Activated CD8-positive, alpha-beta T cell treated with anti-CD3 and anti-CD28 coated beads, Interleukin-2, amount 10 ng/mL, durations not matched to agents 7 days and 5 days (primary cell): ENCODE results near the gene CAMKK1. TPM values are rescaled to one million over a fixed set of nuclear protein-coding genes. Genes with fewer than 3 reads are reported as not detected.

Source experiments
- ATAC-seq: fragments of 150-1000 bp; cut with Tn5 transposase; one replicate; pipeline ENCODE4 v1.10.0; 2021; ENCODE audit warnings: moderate library complexity
- CTCF ChIA-PET: fragments of 350-600 bp; sonication (Branson Sonifier 250); formaldehyde crosslinking; loops from one replicate; lab custom pipeline; 2021; ENCODE audit warnings: antibody characterized with exemption; lab: Charles Lee
- POLR2A ChIA-PET: fragments of 350-600 bp; sonication (Branson Sonifier 250); formaldehyde crosslinking; loops from one replicate; lab custom pipeline; 2021; ENCODE audit warnings: antibody characterized with exemption; lab: Charles Lee
- DNase-seq: peaks from one replicate; pipeline ENCODE4 v3.0.0-alpha.2; 2020
- H3K27ac Mint-ChIP-seq: one replicate; pipeline ENCODE4 v1.8.0; 2021; ENCODE audit warnings: mild to moderate bottlenecking, mixed read lengths
- H3K27me3 Mint-ChIP-seq: one replicate; pipeline ENCODE4 v1.8.0; 2021; ENCODE audit warnings: low read depth, mixed read lengths
- H3K36me3 Mint-ChIP-seq: one replicate; pipeline ENCODE4 v1.8.0; 2021; ENCODE audit warnings: low read depth, mixed read lengths
- H3K4me1 Mint-ChIP-seq: one replicate; pipeline ENCODE4 v1.8.0; 2021; ENCODE audit warnings: low read depth, mixed read lengths
- H3K4me3 Mint-ChIP-seq: one replicate; pipeline ENCODE4 v1.8.0; 2021; ENCODE audit warnings: mild to moderate bottlenecking, mixed read lengths
- H3K9me3 Mint-ChIP-seq: one replicate; pipeline ENCODE4 v1.8.0; 2022; ENCODE audit warnings: mixed read lengths; ENCODE audit not compliant: insufficient read depth
- total RNA-seq, 2 experiments: library from RNA; stranded (reverse); gene quantifications; one replicate each; pipeline ENCODE4 v1.2.3, GENCODE V29; 2021

The CAMKK1 gene
- total RNA-seq, 2 experiments from 2014 or later, result 3.3 to 4.0 TPM

DNA sequence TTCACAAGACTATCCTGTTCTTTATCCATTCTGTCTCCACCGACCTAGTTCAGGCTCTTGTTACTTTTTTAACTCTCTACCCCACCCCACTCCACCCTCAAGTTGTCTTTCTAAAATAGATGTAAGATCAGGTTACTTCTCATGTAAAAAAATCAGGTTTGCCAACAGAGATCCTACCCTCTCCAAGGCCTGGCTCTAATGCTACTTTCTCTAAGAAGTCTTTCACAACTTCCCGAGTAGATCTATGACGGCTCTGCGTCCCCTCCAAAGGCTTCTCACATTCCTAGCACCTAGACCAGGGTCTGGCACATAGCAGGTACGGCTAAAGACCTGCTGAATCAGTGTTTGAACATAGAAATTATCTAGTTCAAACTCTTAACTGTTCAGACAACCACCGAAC lies 77.7 kb downstream of the CAMKK1 start:
- Mint-ChIP-seq H3K27me3 (no peaks in the 10 kb centered on the region), H3K36me3 (peaks cover 52% of the 10 kb centered on the region), H3K27ac (no peak overlapping the region), H3K4me3 (no peak overlapping the region), H3K4me1 (no peaks in the 10 kb centered on the region), H3K9me3 (no peaks in the 10 kb centered on the region)
- ATAC-seq, result no peak
- POLR2A ChIA-PET, result no interaction called here
- no peak for DNase-seq
- CTCF ChIA-PET, result interaction anchor here (0.7 to 4.4 kb wide), 3 partner anchors 12 to 77 kb away, joined by 3 to 38 read pairs (median 36); no protein-coding TSS in a partner anchor

DNA sequence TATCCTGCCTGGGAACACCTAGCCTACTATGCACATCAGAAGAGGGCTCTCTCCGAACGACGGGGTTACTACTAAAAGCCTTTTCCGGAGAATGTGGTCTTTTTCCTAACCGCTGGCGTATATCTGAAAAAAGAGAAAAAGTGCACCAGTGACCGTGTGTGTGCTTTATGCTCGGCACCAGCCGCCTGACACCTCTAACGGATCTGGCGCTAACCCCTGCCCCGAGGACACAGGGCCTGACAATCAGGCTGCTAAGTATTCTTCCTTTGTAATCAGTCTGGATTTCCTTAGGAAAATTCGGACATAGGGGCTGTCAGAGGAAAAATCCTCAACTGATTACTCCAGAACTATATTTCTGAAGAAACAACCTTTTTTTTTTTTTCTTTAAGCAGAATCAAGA lies 78.5 kb downstream of the CAMKK1 start:
- ATAC-seq, result no peak
- no peak overlapping the region for H3K27ac Mint-ChIP-seq
- DNase-seq, result no peak
- peaks cover 55% of the 10 kb centered on the region for H3K36me3 Mint-ChIP-seq
- peaks cover 4% of the 10 kb centered on the region for H3K4me1 Mint-ChIP-seq
- H3K4me3 Mint-ChIP-seq, result no peak overlapping the region
- POLR2A ChIA-PET, result no interaction called here
- H3K27me3 Mint-ChIP-seq, result no peaks in the 10 kb centered on the region
- CTCF ChIA-PET, result interaction anchor here (0.7 to 4.4 kb wide), 2 partner anchors 13 to 77 kb away, joined by 3 to 38 read pairs; no protein-coding TSS in a partner anchor
- no peaks in the 10 kb centered on the region for H3K9me3 Mint-ChIP-seq

DNA sequence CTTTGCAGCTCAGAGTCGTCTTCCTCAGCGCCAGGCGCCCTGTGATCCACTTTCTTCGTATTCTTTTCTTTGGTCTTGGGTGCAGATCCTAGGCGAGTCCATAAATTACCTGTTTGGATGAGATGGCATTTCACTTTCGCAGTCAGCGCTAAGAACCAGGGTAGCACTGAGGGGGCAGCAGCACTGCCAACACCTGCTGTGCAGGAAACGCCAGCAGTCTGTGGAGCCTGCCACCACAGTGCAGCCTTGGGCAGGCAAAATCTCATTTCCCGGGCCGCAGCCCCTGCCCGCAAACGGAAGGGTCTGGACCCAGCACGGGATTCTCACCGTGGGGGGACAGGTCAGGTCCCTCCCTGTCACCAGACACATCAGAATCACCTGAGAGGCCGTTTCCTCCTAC lies 79.7 kb downstream of the CAMKK1 start:
- peaks cover 53% of the 10 kb centered on the region for H3K36me3 Mint-ChIP-seq
- no peak for DNase-seq
- no peaks in the 10 kb centered on the region for H3K9me3 Mint-ChIP-seq
- H3K4me3 Mint-ChIP-seq, result no peak overlapping the region
- H3K27me3 Mint-ChIP-seq, result no peaks in the 10 kb centered on the region
- no peak for ATAC-seq
- ChIA-PET POLR2A (interaction anchor here (0.6 kb wide), 1 partner anchor 359 kb away, joined by 3 read pairs; no protein-coding TSS in a partner anchor), CTCF (interaction anchor here (1.7 to 4.3 kb wide), 2 partner anchors 14 to 75 kb away, joined by 13 to 19 read pairs; no protein-coding TSS in a partner anchor)
- no peak overlapping the region for H3K27ac Mint-ChIP-seq
- H3K4me1 Mint-ChIP-seq, result peaks cover 11% of the 10 kb centered on the region

DNA sequence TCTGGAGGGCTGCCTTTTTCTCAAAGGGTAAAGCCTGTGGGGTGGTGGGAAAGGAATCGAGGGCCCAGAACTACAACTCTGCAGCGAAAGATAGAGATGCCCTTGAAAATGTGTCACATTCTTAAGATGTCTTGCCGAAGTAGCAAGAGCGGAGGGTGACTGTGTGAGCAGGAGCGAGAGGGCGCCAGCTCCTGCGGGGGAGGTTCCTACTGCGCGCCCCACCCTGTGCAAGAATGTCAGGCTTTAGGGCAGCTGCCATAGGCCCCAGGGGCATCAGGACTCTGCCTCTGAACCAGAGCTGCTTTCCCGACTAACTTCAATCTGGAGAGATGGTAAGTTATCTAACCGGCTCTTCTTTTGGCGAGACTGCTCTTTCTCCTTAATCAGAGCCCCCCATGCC lies 80.1 kb downstream of the CAMKK1 start:
- Mint-ChIP-seq H3K27me3 (no peaks in the 10 kb centered on the region), H3K36me3 (peaks cover 54% of the 10 kb centered on the region), H3K27ac (no peak overlapping the region), H3K4me1 (peaks cover 11% of the 10 kb centered on the region), H3K4me3 (no peak overlapping the region), H3K9me3 (no peaks in the 10 kb centered on the region)
- no peak for ATAC-seq
- ChIA-PET CTCF (interaction anchor here (1.7 to 4.3 kb wide), 2 partner anchors 14 to 75 kb away, joined by 13 to 19 read pairs; no protein-coding TSS in a partner anchor), POLR2A (interaction anchor here (0.6 kb wide), 1 partner anchor 359 kb away, joined by 3 read pairs; no protein-coding TSS in a partner anchor)
- DNase-seq, result no peak

DNA sequence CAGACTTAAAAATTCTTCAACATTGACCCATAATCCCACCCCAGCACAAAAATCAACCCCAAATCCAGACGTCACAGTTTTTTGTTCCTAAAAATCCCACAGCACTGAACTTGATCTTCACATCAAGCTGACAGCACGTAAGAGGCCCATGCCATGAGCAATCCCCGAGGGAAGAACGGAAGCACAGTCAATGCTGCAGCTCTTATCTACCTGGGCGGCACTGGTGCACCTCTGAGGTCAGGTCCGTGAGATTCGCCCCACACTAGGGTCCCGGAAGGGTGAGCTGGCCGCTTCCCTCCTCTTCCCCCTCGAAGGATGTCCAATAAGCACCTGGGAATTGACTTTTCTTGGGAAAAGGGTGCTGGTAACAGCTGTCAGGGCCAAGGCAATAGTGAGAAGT lies 80.6 kb downstream of the CAMKK1 start:
- no peaks in the 10 kb centered on the region for H3K9me3 Mint-ChIP-seq
- H3K36me3 Mint-ChIP-seq, result peaks cover 56% of the 10 kb centered on the region

More for the DNA sequence above, 80.6 kb downstream of the CAMKK1 start:
- CTCF ChIA-PET, result interaction anchor here (1.1 to 4.3 kb wide), 3 partner anchors 15 to 76 kb away, joined by 3 to 19 read pairs (median 13); no protein-coding TSS in a partner anchor
- H3K27me3 Mint-ChIP-seq, result no peaks in the 10 kb centered on the region
- peaks cover 11% of the 10 kb centered on the region for H3K4me1 Mint-ChIP-seq
- no peak for ATAC-seq
- POLR2A ChIA-PET, result interaction anchor here (0.6 kb wide), 1 partner anchor 360 kb away, joined by 3 read pairs; no protein-coding TSS in a partner anchor
- no peak overlapping the region for H3K27ac Mint-ChIP-seq
- DNase-seq, result no peak
- H3K4me3 Mint-ChIP-seq, result no peak overlapping the region

Other genes with a start within 250 kb of the CAMKK1 start
- 10 to 100 TPM; 16.1 to 18.0 TPM for gene TAX1BP3, start 224.5 kb downstream of the CAMKK1 start, total RNA-seq
- gene EMC6, start 224.2 kb downstream of the CAMKK1 start, total RNA-seq, result 10 to 100 TPM; 39.7 to 43.1 TPM
- gene P2RX5, start 196.9 kb downstream of the CAMKK1 start, total RNA-seq, result 1 to 10 TPM; 7.8 to 8.1 TPM
- gene HASPIN, start 169.2 kb downstream of the CAMKK1 start, total RNA-seq, result 10 to 100 TPM; 27.0 to 28.1 TPM
- 10 to 100 TPM; 22.9 to 23.2 TPM for gene ITGAE, start 91.9 kb downstream of the CAMKK1 start, total RNA-seq
- gene NCBP3, start 46.8 kb downstream of the CAMKK1 start, total RNA-seq, result 10 to 100 TPM; 39.1 to 42.6 TPM
- gene P2RX1, start 23.4 kb upstream of the CAMKK1 start, total RNA-seq, result 1 to 10 TPM; 1.1 TPM
- 100 to 1,000 TPM; 341 to 354 TPM for gene ATP2A3, start 71.4 kb upstream of the CAMKK1 start, total RNA-seq
- 10 to 100 TPM; 54.1 to 55.3 TPM for gene ZZEF1, start 250.0 kb upstream of the CAMKK1 start, total RNA-seq